ENCODE measurements around the gene TRMU. TPM values are rescaled to one million over a fixed set of nuclear protein-coding genes. Genes with fewer than 3 reads are reported as not detected.

The TRMU gene
- total and polyA plus RNA-seq, 2 experiments from 2014 or later: 38.0 to 40.9 TPM

GRCh38 chr22:46364341-46365165, 29.0 kb downstream of the TRMU start:
- H3K27me3 ChIP-seq: no peaks in the 10 kb centered on the region
- H3K4me3 ChIP-seq: no peak overlapping the region
- no peaks in the 10 kb centered on the region for H3K9me3 ChIP-seq (ENCODE audit: low read depth)
- H3K4me1 ChIP-seq (ENCODE audit: insufficient read depth): no peaks in the 10 kb centered on the region
- 90% methylated on average over 25 of the region's 26 CpGs for WGBS (ENCODE audit: low lambda C conversion rate, missing lambda C conversion rate)
- H3K9me2 ChIP-seq (replicated peaks; ENCODE audit: insufficient read depth): no peaks in the 10 kb centered on the region
- no peak overlapping the region for H3K27ac ChIP-seq
- H4K20me1 ChIP-seq (ENCODE audit: insufficient read depth, poor library complexity, severe bottlenecking): no peaks in the 10 kb centered on the region
- no peak for DNase-seq (ENCODE audit: low spot score)
- H3K36me3 ChIP-seq (replicated peaks; ENCODE audit: insufficient read depth, low read depth): no peaks in the 10 kb centered on the region
- H3K79me2 ChIP-seq: no peaks in the 10 kb centered on the region
- H3K4me2 ChIP-seq: no peak overlapping the region
- H2AFZ ChIP-seq: no peak overlapping the region
- TF ChIP-seq CTCF (IDR thresholded peaks at IDR 0.05; ENCODE audit: poor library complexity): no peak

- Histone ChIP-seq H3K4me3 (no peak overlapping the region), H3K27ac (no peak overlapping the region), H3K27me3 (no peaks in the 10 kb centered on the region), H3K4me2 (no peak overlapping the region), H3K9me3 (ENCODE audit: low read depth) (no peaks in the 10 kb centered on the region), H2AFZ (no peak overlapping the region), H3K79me2 (no peaks in the 10 kb centered on the region), H3K36me3 (replicated peaks; ENCODE audit: insufficient read depth, low read depth) (no peaks in the 10 kb centered on the region), H4K20me1 (ENCODE audit: insufficient read depth, poor library complexity, severe bottlenecking) (no peaks in the 10 kb centered on the region), H3K9me2 (replicated peaks; ENCODE audit: insufficient read depth) (no peaks in the 10 kb centered on the region), H3K4me1 (ENCODE audit: insufficient read depth) (no peaks in the 10 kb centered on the region)
- 94% methylated on average over 22 of the region's 22 CpGs for WGBS (ENCODE audit: low lambda C conversion rate, missing lambda C conversion rate)
- no peak for TF ChIP-seq CTCF (IDR thresholded peaks at IDR 0.05; ENCODE audit: poor library complexity)
- no peak for TF ChIP-seq EZH2phosphoT487 (IDR thresholded peaks at IDR 0.05; ENCODE audit: low read depth, severe bottlenecking, unreplicated experiment)
- TF ChIP-seq EZH2 (IDR thresholded peaks at IDR 0.05; ENCODE audit: borderline replicate concordance): no peak
- no peak for DNase-seq (ENCODE audit: low spot score)
These were observed 29.7 kb downstream of the TRMU start for GRCh38 chr22:46365166-46365624.

- Histone ChIP-seq H3K9me3 (ENCODE audit: low read depth) (no peaks in the 10 kb centered on the region), H3K27me3 (no peaks in the 10 kb centered on the region), H3K4me1 (ENCODE audit: insufficient read depth) (no peaks in the 10 kb centered on the region), H3K4me3 (no peak overlapping the region), H3K79me2 (no peaks in the 10 kb centered on the region), H3K9me2 (replicated peaks; ENCODE audit: insufficient read depth) (no peaks in the 10 kb centered on the region), H3K4me2 (no peak overlapping the region), H3K36me3 (replicated peaks; ENCODE audit: insufficient read depth, low read depth) (no peaks in the 10 kb centered on the region), H2AFZ (no peak overlapping the region), H3K27ac (no peak overlapping the region), H4K20me1 (ENCODE audit: insufficient read depth, poor library complexity, severe bottlenecking) (no peaks in the 10 kb centered on the region)
- no peak for DNase-seq (ENCODE audit: low spot score)
- 96% methylated on average over 17 of the region's 19 CpGs for WGBS (ENCODE audit: low lambda C conversion rate, missing lambda C conversion rate)
- no peak for TF ChIP-seq EZH2 (IDR thresholded peaks at IDR 0.05; ENCODE audit: borderline replicate concordance)
- no peak for TF ChIP-seq CTCF (IDR thresholded peaks at IDR 0.05; ENCODE audit: poor library complexity)
- TF ChIP-seq EZH2phosphoT487 (IDR thresholded peaks at IDR 0.05; ENCODE audit: low read depth, severe bottlenecking, unreplicated experiment): no peak
These were observed 30.8 kb downstream of the TRMU start for GRCh38 chr22:46366327-46366731.

Data from hepatocyte (in vitro differentiated cells).